ENCODE results near the gene UMODL1. TPM values are rescaled to one million over a fixed set of nuclear protein-coding genes. Genes with fewer than 3 reads are reported as not detected.
A peak's percentile ranks its signal among the peaks of the same experiment; 100 is the strongest.
"Not testable (repeated sequence)": the region's sequence is repeated elsewhere in the genome, so short reads cannot be mapped to it uniquely, and the experiment has no call there.

The UMODL1 gene
- total RNA-seq, 1 experiment from 2014 or later, result not detected

GRCh38 chr21:42073145-42074099, 2.3 kb downstream of the UMODL1 start:
- Histone ChIP-seq H3K9me3 (replicated peaks) (no peaks in the 10 kb centered on the region), H3K4me3 (no peak overlapping the region), H3K27ac (no peak overlapping the region), H3K36me3 (no peaks in the 10 kb centered on the region), H3K27me3 (replicated peaks) (no peaks in the 10 kb centered on the region; the same call in 1 of the 2 replicates), H3K4me1 (replicated peaks) (peaks cover 8% of the 10 kb centered on the region)
- no peak for DNase-seq (ENCODE audit: low read depth in 1 of 2, low spot score in 2 of 2)

GRCh38 chr21:42075686-42076471, 4.8 kb downstream of the UMODL1 start:
- peaks cover 22% of the 10 kb centered on the region for H3K4me1 ChIP-seq (replicated peaks)
- no peak for DNase-seq (ENCODE audit: low read depth in 1 of 2, low spot score in 2 of 2)
- no peaks in the 10 kb centered on the region for H3K36me3 ChIP-seq
- no peak overlapping the region for H3K27ac ChIP-seq
- H3K4me3 ChIP-seq, result no peak overlapping the region
- no peaks in the 10 kb centered on the region for H3K9me3 ChIP-seq (replicated peaks)
- H3K27me3 ChIP-seq (replicated peaks), result no peaks in the 10 kb centered on the region

- not testable (repeated sequence) for H3K27ac ChIP-seq; H3K27me3 ChIP-seq (replicated peaks); H3K9me3 ChIP-seq (replicated peaks); H3K36me3 ChIP-seq; H3K4me3 ChIP-seq; DNase-seq (ENCODE audit: low read depth in 1 of 2, low spot score in 2 of 2)
- peaks cover 29% of the 10 kb centered on the region for H3K4me1 ChIP-seq (replicated peaks)
Observed at GRCh38 chr21:42077685-42078238, 6.6 kb downstream of the UMODL1 start.

- not testable (repeated sequence) for H3K27ac ChIP-seq; DNase-seq (ENCODE audit: low read depth in 1 of 2, low spot score in 2 of 2); H3K4me3 ChIP-seq; H3K27me3 ChIP-seq (replicated peaks); H3K9me3 ChIP-seq (replicated peaks); H3K36me3 ChIP-seq
- peaks cover 29% of the 10 kb centered on the region for H3K4me1 ChIP-seq (replicated peaks)
Observed at GRCh38 chr21:42078247-42079007, 7.3 kb downstream of the UMODL1 start.

- Histone ChIP-seq H3K4me3 (no peak overlapping the region), H3K4me1 (replicated peaks) (peaks cover 29% of the 10 kb centered on the region), H3K36me3 (no peaks in the 10 kb centered on the region), H3K9me3 (replicated peaks) (no peaks in the 10 kb centered on the region), H3K27ac (no peak overlapping the region), H3K27me3 (replicated peaks) (no peaks in the 10 kb centered on the region)
- no peak for DNase-seq (ENCODE audit: low read depth in 1 of 2, low spot score in 2 of 2)
Observed at GRCh38 chr21:42079008-42079938, 8.2 kb downstream of the UMODL1 start.

GRCh38 chr21:42079939-42080787, 9.0 kb downstream of the UMODL1 start:
- peak; percentile 43 to 64 for DNase-seq (ENCODE audit: low read depth in 1 of 2, low spot score in 2 of 2)
- Histone ChIP-seq H3K4me3 (no peak overlapping the region), H3K27me3 (replicated peaks) (no peaks in the 10 kb centered on the region), H3K9me3 (replicated peaks) (no peaks in the 10 kb centered on the region), H3K4me1 (replicated peaks) (peaks cover 29% of the 10 kb centered on the region), H3K27ac (peak overlapping the region; percentile 68), H3K36me3 (no peaks in the 10 kb centered on the region)

- peak overlapping the region; percentile 68 for H3K27ac ChIP-seq
- no peaks in the 10 kb centered on the region for H3K9me3 ChIP-seq (replicated peaks)
- no peak overlapping the region for H3K4me3 ChIP-seq
- H3K36me3 ChIP-seq, result no peaks in the 10 kb centered on the region
- H3K4me1 ChIP-seq (replicated peaks), result peaks cover 29% of the 10 kb centered on the region
- no peaks in the 10 kb centered on the region for H3K27me3 ChIP-seq (replicated peaks)
- DNase-seq (ENCODE audit: low read depth in 1 of 2, low spot score in 2 of 2), result peak in 1 of 2 experiments; percentile 24
Observed at GRCh38 chr21:42080788-42081083, 9.6 kb downstream of the UMODL1 start.

GRCh38 chr21:42081138-42081537, 10.0 kb downstream of the UMODL1 start:
- no peak overlapping the region for H3K4me3 ChIP-seq
- peak overlapping the region; percentile 68 for H3K27ac ChIP-seq
- no peaks in the 10 kb centered on the region for H3K36me3 ChIP-seq
- no peaks in the 10 kb centered on the region for H3K27me3 ChIP-seq (replicated peaks)
- DNase-seq (ENCODE audit: low read depth in 1 of 2, low spot score in 2 of 2), result peak; percentile 62 to 79
- H3K9me3 ChIP-seq (replicated peaks), result no peaks in the 10 kb centered on the region
- H3K4me1 ChIP-seq (replicated peaks), result peaks cover 29% of the 10 kb centered on the region

GRCh38 chr21:42081931-42082381, 10.8 kb downstream of the UMODL1 start:
- Histone ChIP-seq H3K4me3 (no peak overlapping the region), H3K36me3 (no peaks in the 10 kb centered on the region), H3K27me3 (replicated peaks) (no peaks in the 10 kb centered on the region), H3K9me3 (replicated peaks) (no peaks in the 10 kb centered on the region), H3K27ac (peak overlapping the region; percentile 68; the same call in 1 of the 2 replicates), H3K4me1 (replicated peaks) (peaks cover 29% of the 10 kb centered on the region)
- peak in 1 of 2 experiments; percentile 60 for DNase-seq (ENCODE audit: low read depth in 1 of 2, low spot score in 2 of 2)

GRCh38 chr21:42082501-42083360, 11.6 kb downstream of the UMODL1 start:
- Histone ChIP-seq H3K27me3 (replicated peaks) (no peaks in the 10 kb centered on the region), H3K4me3 (no peak overlapping the region)
- no peak for DNase-seq (ENCODE audit: low read depth in 1 of 2, low spot score in 2 of 2)

GRCh38 chr21:42083361-42083690, 12.2 kb downstream of the UMODL1 start:
- no peaks in the 10 kb centered on the region for H3K36me3 ChIP-seq
- DNase-seq (ENCODE audit: low read depth in 1 of 2, low spot score in 2 of 2), result no peak
- H3K4me1 ChIP-seq (replicated peaks), result peaks cover 29% of the 10 kb centered on the region
- H3K27me3 ChIP-seq (replicated peaks), result no peaks in the 10 kb centered on the region
- no peak overlapping the region for H3K27ac ChIP-seq
- no peaks in the 10 kb centered on the region for H3K9me3 ChIP-seq (replicated peaks)
- no peak overlapping the region for H3K4me3 ChIP-seq

More at GRCh38 chr21:42082501-42083360, 11.6 kb downstream of the UMODL1 start:
- Histone ChIP-seq H3K27ac (no peak overlapping the region), H3K4me1 (replicated peaks) (peaks cover 29% of the 10 kb centered on the region), H3K36me3 (no peaks in the 10 kb centered on the region), H3K9me3 (replicated peaks) (no peaks in the 10 kb centered on the region)
